Peyer's patch (tissue), 4 donors: Measurements from ENCODE around the gene ZBTB44. TPM values are rescaled to one million over a fixed set of nuclear protein-coding genes. Genes with fewer than 3 reads are reported as not detected.
"Not testable (repeated sequence)": the region's sequence is repeated elsewhere in the genome, so short reads cannot be mapped to it uniquely, and the experiment has no call there.

Source experiments
- DNase-seq, 3 donors: peaks; one replicate each; pipeline ENCODE4 v3.0.0-alpha.2; 2017 to 2019
- H3K27ac ChIP-seq, 4 donors: fragments of 200-600 bp; sonication (generic); one replicate each; pipeline ENCODE4 v1.5.1; 2016 to 2019
- H3K27me3 ChIP-seq, 2 donors: fragments of 200-600 bp; sonication (generic); one replicate each; pipeline ENCODE4 v1.5.1; 2019
- H3K36me3 ChIP-seq, 3 donors: fragments of 200-600 bp; sonication (generic); one replicate each; pipeline ENCODE4 v1.5.1; 2016 to 2019
- H3K4me1 ChIP-seq, 4 donors: fragments of 200-600 bp; sonication (generic); one replicate each; pipeline ENCODE4 v1.5.1; 2016 to 2019
- H3K4me3 ChIP-seq, 4 donors: fragments of 200-600 bp; sonication (generic); 1 replicate in 3 of 4; 2 replicates in 1 of 4; pipeline ENCODE4 v1.5.1; 2016 to 2019; ENCODE audit warnings: mild to moderate bottlenecking in 1 of 4
- H3K9me3 ChIP-seq, 4 donors: fragments of 200-600 bp; sonication (generic); one replicate each; pipeline ENCODE4 v1.5.1; 2016 to 2019; ENCODE audit warnings: mild to moderate bottlenecking in 1 of 4
- CTCF ChIP-seq, 6 experiments: fragments of 450-650 bp in 4 of 6; fragments of 200-600 bp in 2 of 6; sonication (generic) in 1 of 6; IDR thresholded peaks; one replicate each; pipeline ENCODE4 v1.5.1; 2017 to 2019; ENCODE audit warnings: antibody characterized with exemption in 6 of 6, mild to moderate bottlenecking in 3 of 6, moderate library complexity in 1 of 6
- POLR2A ChIP-seq, 2 donors: fragments of 450-650 bp; IDR thresholded peaks; one replicate each; pipeline ENCODE4 v1.5.1; 2017; ENCODE audit warnings: antibody characterized with exemption in 2 of 2, mild to moderate bottlenecking in 2 of 2, moderate library complexity in 2 of 2
- total RNA-seq, 4 donors: library from RNA; depleted of rRNA; stranded (reverse); fragments of >200 nt; gene quantifications; one replicate each; pipeline ENCODE4 v1.1.0, GENCODE V29; 2016

ZBTB44 gene
- total RNA-seq, 4 donors from 2014 or later = 39.2 to 113 (median 45.8) TPM

- Histone ChIP-seq H3K4me3 (no peak overlapping the region), H3K27me3 (no peaks in the 10 kb centered on the region), H3K27ac (no peak overlapping the region), H3K4me1 (peaks cover 0 to 5% (median 0%) of the 10 kb centered on the region in 4 donors), H3K36me3 (no peaks in the 10 kb centered on the region), H3K9me3 (no peaks in the 10 kb centered on the region)
- TF ChIP-seq POLR2A (IDR thresholded peaks at IDR 0.05) (no peak), CTCF (IDR thresholded peaks at IDR 0.05) (no peak)
- no peak for DNase-seq
Observed at GRCh38 chr11:130295657-130296056, 19.1 kb downstream of the ZBTB44 start.

GRCh38 chr11:130282111-130282510 is 32.6 kb downstream of the ZBTB44 start:
- TF ChIP-seq CTCF (IDR thresholded peaks at IDR 0.05) = no peak
- TF ChIP-seq POLR2A (IDR thresholded peaks at IDR 0.05) = no peak
- H3K27ac ChIP-seq = no peak overlapping the region
- H3K27me3 ChIP-seq = no peaks in the 10 kb centered on the region
- H3K36me3 ChIP-seq = no peaks in the 10 kb centered on the region
- no peak overlapping the region for H3K4me3 ChIP-seq
- H3K9me3 ChIP-seq = peaks cover 0 to 5% (median 0%) of the 10 kb centered on the region in 4 donors
- no peaks in the 10 kb centered on the region for H3K4me1 ChIP-seq
- DNase-seq = no peak

- not testable (repeated sequence) for H3K27ac ChIP-seq, H3K27me3 ChIP-seq, H3K36me3 ChIP-seq, H3K4me1 ChIP-seq, DNase-seq, H3K4me3 ChIP-seq, H3K9me3 ChIP-seq
Observed at GRCh38 chr11:130281341-130281740, 33.4 kb downstream of the ZBTB44 start.

DNA sequence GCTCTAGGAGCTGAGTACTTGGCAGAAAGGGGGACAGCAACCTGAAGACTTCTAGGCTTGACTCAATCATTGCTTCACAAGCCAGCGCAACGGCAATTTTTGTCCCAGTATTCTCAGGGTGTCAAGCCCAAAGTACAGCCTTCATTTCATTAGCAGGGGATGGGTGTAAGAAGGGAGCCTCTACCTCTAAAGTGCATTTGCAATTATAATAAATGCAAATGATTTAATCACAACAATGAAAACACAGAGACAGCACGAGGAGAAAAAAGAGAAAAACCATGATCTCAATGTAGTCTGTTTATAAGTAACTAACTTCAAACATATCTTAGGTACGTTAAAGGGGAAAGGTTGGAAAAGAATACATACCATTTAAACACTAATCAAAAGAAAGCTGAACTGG is 34.7 kb downstream of the ZBTB44 start:
- H3K9me3 ChIP-seq = peaks cover 0 to 5% (median 0%) of the 10 kb centered on the region in 4 donors
- no peak overlapping the region for H3K27ac ChIP-seq
- no peak overlapping the region for H3K4me3 ChIP-seq
- no peaks in the 10 kb centered on the region for H3K4me1 ChIP-seq
- H3K27me3 ChIP-seq = no peaks in the 10 kb centered on the region
- no peak for TF ChIP-seq CTCF (IDR thresholded peaks at IDR 0.05)
- TF ChIP-seq POLR2A (IDR thresholded peaks at IDR 0.05) = no peak
- no peaks in the 10 kb centered on the region for H3K36me3 ChIP-seq
- no peak for DNase-seq

GRCh38 chr11:130278745-130279144 is 36.0 kb downstream of the ZBTB44 start:
- no peak overlapping the region for H3K27ac ChIP-seq
- DNase-seq = no peak
- no peaks in the 10 kb centered on the region for H3K4me1 ChIP-seq
- no peak for TF ChIP-seq POLR2A (IDR thresholded peaks at IDR 0.05)
- TF ChIP-seq CTCF (IDR thresholded peaks at IDR 0.05) = no peak
- H3K36me3 ChIP-seq = no peaks in the 10 kb centered on the region
- peaks cover 0 to 5% (median 0%) of the 10 kb centered on the region in 4 donors for H3K9me3 ChIP-seq
- no peak overlapping the region for H3K4me3 ChIP-seq
- H3K27me3 ChIP-seq = no peaks in the 10 kb centered on the region

GRCh38 chr11:130278151-130278550 is 36.6 kb downstream of the ZBTB44 start:
- H3K27me3 ChIP-seq = no peaks in the 10 kb centered on the region
- no peaks in the 10 kb centered on the region for H3K36me3 ChIP-seq
- H3K4me3 ChIP-seq = no peak overlapping the region
- no peak overlapping the region for H3K27ac ChIP-seq
- H3K9me3 ChIP-seq = peaks cover 0 to 5% (median 0%) of the 10 kb centered on the region in 4 donors
- H3K4me1 ChIP-seq = no peaks in the 10 kb centered on the region
- DNase-seq = no peak
- no peak for TF ChIP-seq POLR2A (IDR thresholded peaks at IDR 0.05)

GRCh38 chr11:130272336-130272735 is 42.4 kb downstream of the ZBTB44 start:
- Histone ChIP-seq H3K27me3 (no peaks in the 10 kb centered on the region), H3K27ac (no peak overlapping the region), H3K4me1 (no peaks in the 10 kb centered on the region), H3K9me3 (no peaks in the 10 kb centered on the region), H3K4me3 (no peak overlapping the region), H3K36me3 (no peaks in the 10 kb centered on the region)
- DNase-seq = no peak
- no peak for TF ChIP-seq CTCF (IDR thresholded peaks at IDR 0.05)
- TF ChIP-seq POLR2A (IDR thresholded peaks at IDR 0.05) = no peak
